Dendritic cell treated with granulocyte-macrophage colony-stimulating factor and Interleukin-4, amounts not matched to agents 40 ng/mL and 50 ng/mL, for 4 days (primary cell): ENCODE data around the gene THEMIS2.
A peak's percentile ranks its signal among the peaks of the same experiment; 100 is the strongest.
"Not testable (repeated sequence)": the region's sequence is repeated elsewhere in the genome, so short reads cannot be mapped to it uniquely, and the experiment has no call there.

Experiments
- H3K27ac Mint-ChIP-seq: one replicate; pipeline ENCODE4 v1.8.0; 2022; ENCODE audit warnings: mild to moderate bottlenecking, mixed read lengths
- H3K27me3 Mint-ChIP-seq: one replicate; pipeline ENCODE4 v1.8.0; 2022; ENCODE audit warnings: mild to moderate bottlenecking, mixed read lengths
- H3K36me3 Mint-ChIP-seq: one replicate; pipeline ENCODE4 v1.8.0; 2022; ENCODE audit warnings: low read depth, mixed read lengths
- H3K4me1 Mint-ChIP-seq: one replicate; pipeline ENCODE4 v1.8.0; 2022; ENCODE audit warnings: low read depth, mixed read lengths
- H3K4me3 Mint-ChIP-seq: one replicate; pipeline ENCODE4 v1.8.0; 2022; ENCODE audit warnings: mild to moderate bottlenecking, moderate library complexity, mixed read lengths
- H3K9me3 Mint-ChIP-seq: one replicate; pipeline ENCODE4 v1.8.0; 2022; ENCODE audit warnings: mixed read lengths
- intact Hi-C: fragments of 100-400 bp; cut with micrococcal nuclease; formaldehyde crosslinking; loops from one replicate; pipeline ENCODE4 v1.15.0; 2022

The THEMIS2 gene

DNA sequence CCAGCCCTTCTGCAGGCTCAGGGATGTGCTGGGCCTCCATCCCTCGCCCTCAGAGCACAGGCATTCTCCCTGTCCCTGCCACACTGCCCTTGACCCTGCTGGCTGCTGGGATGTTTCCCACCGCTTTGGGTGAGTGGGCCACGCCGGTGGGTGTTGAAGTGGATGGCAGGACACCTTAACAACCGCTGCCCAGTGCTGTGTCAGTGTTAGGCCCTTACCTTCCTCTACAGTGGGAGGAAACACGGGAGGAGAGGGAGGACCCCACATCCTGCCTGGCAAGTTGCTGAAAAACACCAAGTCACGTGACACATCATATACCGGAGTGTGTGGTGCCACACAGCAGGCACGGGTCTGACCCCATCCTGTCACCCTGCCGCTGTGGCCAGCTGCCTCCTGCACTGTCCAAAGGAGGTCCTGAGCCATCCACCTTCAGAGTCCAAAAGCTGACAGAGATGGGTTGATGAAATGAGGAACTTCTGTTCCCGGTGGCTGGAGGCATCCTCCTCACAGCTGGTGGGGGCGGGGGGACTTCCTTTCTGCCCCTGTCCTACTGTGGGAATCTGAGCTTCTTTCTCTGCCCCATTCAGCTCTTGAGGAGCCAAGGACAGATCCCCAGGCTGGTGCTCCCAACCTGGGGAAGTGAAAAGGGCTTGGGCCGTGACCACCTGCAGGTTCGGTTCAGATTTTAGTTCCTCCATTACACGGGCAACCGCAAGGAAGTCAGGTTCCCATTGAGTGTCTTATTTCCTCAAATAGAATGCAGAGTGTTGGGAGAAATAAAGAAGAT, 3.2 kb upstream of the THEMIS2 start:
- peak overlapping the region; percentile 4 for H3K4me3 Mint-ChIP-seq
- no peaks in the 10 kb centered on the region for H3K27me3 Mint-ChIP-seq
- H3K4me1 Mint-ChIP-seq = peaks cover 57% of the 10 kb centered on the region
- peaks cover 18% of the 10 kb centered on the region for H3K36me3 Mint-ChIP-seq
- H3K27ac Mint-ChIP-seq = peak overlapping the region; percentile 73
- intact Hi-C loops = loop anchor here (10.0 kb wide), 1 partner anchor 306 kb away; the partner anchor contains the start of gene PTAFR
- H3K9me3 Mint-ChIP-seq = no peaks in the 10 kb centered on the region

DNA sequence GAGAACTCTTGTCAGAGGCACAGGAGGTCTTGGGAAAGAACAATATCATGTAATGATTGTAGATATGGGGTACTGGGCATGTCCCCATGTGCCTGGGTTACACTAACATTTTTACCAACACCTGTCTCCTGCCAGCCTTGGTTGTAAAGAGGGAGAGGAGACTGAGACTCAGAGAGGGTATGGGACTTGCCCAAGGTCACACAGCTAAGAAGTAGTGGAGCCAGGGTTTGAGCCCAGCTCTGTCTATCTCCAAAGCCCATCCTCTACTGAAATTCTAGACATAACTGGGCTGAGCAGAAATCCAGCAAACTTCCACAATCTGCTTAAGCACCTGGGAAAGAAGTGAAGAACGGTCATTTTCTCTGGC, 2.6 kb upstream of the THEMIS2 start:
- no peaks in the 10 kb centered on the region for H3K9me3 Mint-ChIP-seq
- peaks cover 20% of the 10 kb centered on the region for H3K36me3 Mint-ChIP-seq
- no peak overlapping the region for H3K4me3 Mint-ChIP-seq
- peaks cover 56% of the 10 kb centered on the region for H3K4me1 Mint-ChIP-seq
- H3K27me3 Mint-ChIP-seq = no peaks in the 10 kb centered on the region
- H3K27ac Mint-ChIP-seq = peak overlapping the region; percentile 73
- intact Hi-C loops = loop anchor here (10.0 kb wide), 1 partner anchor 305 kb away; the partner anchor contains the start of gene PTAFR

DNA sequence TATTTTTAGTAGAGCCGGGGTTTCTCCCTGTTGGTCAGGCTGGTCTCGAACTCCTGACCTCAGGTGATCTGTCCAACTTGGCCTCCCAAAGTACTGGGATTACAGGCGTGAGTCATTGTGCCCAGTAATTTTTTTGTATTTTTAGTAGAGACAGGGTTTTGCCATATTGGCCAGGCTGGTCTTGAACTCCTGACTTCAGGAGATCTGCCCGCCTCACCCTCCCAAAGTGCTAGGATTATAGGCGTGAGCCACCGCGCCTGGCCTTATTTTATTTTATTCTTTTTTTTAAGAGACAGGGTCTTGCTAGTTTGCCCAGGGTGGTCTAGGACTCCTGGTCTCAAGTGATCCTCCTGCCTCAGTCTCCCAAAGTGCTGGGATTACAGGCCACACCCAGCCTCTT, 1.3 kb upstream of the THEMIS2 start:
- H3K27me3 Mint-ChIP-seq, H3K4me3 Mint-ChIP-seq, intact Hi-C loops, H3K9me3 Mint-ChIP-seq: not testable (repeated sequence)
- Mint-ChIP-seq H3K27ac (peak overlapping the region; percentile 84), H3K36me3 (peaks cover 34% of the 10 kb centered on the region), H3K4me1 (peaks cover 57% of the 10 kb centered on the region)

DNA sequence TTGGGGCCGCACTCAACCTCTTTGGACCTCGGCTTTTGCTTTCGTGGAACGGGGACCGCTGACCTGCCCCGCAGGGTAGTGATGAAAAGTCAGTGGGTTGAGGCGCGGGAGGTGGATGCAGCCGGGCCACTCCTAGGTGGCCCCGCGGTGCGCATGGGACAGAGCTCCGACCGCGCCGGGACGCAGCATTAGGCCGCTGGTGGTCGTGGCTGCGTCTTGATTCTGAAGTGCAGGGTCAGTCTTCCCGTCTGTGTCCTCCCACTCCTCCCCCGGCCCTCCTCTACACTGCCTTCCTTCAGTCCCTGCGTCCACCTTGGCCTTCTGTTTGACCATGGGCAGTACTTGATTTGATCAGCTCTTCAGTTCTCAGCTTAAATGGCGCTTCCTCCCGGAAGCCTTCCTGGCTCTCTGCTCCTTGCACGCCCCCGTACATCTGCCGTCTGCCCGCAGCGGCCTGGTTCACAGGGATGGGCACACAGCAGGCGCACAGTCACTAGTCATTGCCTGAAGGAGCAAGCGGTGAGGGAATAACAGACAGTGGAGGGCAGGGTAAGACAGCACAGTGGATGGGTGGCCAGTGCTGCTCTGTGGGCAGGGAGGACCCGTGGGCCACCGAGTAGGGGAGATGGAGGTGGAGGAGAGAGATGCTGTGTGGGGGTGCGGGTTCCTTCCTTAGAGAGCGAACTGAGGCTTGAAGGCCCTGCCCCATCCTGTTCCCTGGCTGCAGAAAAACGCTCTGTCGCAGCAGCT, 633 bp downstream of the THEMIS2 start:
- Mint-ChIP-seq H3K27me3 (no peaks in the 10 kb centered on the region), H3K27ac (peak overlapping the region; percentile 84), H3K36me3 (peaks cover 53% of the 10 kb centered on the region), H3K4me1 (peaks cover 65% of the 10 kb centered on the region), H3K4me3 (peak overlapping the region; percentile 85), H3K9me3 (no peaks in the 10 kb centered on the region)
- intact Hi-C loops = loop anchor here (2.0 kb wide), 1 partner anchor 14 kb away; no protein-coding TSS in a partner anchor

DNA sequence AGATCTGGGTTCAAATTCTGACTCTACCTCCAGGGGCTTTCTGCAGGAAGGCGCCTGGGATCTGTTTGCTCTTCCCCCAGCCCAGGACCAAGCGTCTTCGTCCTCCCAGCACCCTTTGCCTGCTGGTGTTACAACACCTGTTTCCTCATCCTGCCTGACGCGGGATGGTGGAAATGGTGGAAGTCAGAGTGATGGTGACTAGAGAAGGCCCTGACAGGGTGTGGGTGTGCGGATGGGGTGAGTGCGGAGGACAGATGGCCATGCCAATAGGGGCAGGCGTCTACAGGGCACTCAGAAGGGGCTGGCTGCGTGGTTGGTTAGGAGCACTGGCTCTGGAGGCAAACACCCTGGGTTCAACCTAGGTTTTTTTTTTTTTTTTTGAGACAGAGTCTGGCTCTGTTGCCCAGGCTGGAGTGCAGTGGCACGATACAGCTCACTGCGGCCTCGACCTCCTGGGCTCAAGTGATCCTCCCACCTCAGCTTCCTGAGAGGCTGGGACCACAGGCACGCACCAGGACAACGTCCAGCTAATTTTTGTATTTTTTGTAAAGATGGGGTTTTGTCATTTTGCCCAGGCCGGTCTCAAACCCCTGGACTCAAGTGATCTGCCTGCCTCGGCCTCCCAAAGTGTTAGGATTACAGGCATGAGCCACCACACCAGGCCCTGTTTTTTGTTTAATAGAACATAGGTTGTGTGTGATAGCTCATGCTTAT, 1.5 kb downstream of the THEMIS2 start:
- intact Hi-C loops = loop anchor here (2.0 kb wide), 1 partner anchor 15 kb away; no protein-coding TSS in a partner anchor
- peaks cover 65% of the 10 kb centered on the region for H3K4me1 Mint-ChIP-seq
- peak overlapping the region; percentile 84 for H3K27ac Mint-ChIP-seq
- H3K4me3 Mint-ChIP-seq = peak overlapping the region; percentile 85
- H3K9me3 Mint-ChIP-seq = no peaks in the 10 kb centered on the region
- no peaks in the 10 kb centered on the region for H3K27me3 Mint-ChIP-seq
- peaks cover 61% of the 10 kb centered on the region for H3K36me3 Mint-ChIP-seq

DNA sequence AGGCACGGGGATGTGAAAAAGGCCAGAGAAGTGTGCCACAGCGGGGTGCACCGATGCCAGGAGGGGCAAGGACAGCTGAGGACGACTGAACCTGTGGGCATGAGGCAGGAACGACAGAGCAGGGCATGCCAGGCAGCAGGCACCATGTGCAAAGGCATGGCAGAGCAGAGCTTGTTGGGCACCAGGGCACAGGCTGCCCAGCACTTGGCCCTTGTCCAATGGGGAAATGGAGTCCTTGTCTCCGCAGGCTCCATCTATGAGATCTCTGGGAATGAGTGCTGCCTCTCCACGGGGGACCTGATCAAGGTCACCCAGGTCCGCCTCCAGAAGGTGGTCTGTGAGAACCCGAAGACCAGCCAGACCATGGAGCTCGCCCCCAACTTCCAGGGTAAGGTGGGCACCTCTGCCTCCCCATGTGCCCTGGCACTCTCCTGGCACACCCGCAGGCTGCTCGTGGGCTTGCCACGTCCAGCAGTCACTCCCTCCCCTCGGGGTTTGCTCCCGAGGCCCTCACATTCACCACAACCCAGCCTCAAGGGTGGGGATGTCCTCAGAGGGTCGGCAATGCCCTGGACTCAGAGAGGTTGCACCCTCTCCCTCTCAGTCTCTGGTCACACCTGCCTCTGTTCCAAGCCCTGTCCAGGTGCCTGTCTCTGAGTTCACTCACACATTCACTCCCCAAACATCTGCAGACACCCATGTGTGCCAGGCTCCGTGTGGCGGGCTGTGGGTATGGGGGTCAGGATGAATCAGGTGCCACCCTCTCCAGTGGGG, 4.2 kb downstream of the THEMIS2 start:
- H3K4me1 Mint-ChIP-seq = peaks cover 73% of the 10 kb centered on the region
- H3K36me3 Mint-ChIP-seq = peaks cover 88% of the 10 kb centered on the region
- peak overlapping the region; percentile 84 for H3K27ac Mint-ChIP-seq

DNA sequence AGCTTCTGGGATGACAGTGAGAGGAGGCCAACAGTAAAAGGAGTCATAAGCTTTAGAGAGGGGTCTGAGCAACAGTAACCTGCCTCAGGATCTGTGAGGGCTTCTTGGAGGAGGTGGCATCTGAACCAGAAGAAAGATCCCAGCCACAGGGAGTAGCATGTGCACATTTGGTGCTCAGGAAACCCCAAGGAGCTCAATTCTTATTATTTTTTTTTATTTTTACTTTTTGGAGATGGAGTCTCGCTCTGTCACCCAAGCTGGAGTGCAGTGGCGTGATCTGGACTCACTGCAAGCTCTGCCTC, 4.7 kb downstream of the THEMIS2 start:
- Mint-ChIP-seq H3K27me3 (no peaks in the 10 kb centered on the region), H3K4me1 (peaks cover 74% of the 10 kb centered on the region), H3K4me3 (no peak overlapping the region), H3K9me3 (no peaks in the 10 kb centered on the region), H3K27ac (peak overlapping the region; percentile 84), H3K36me3 (peaks cover 94% of the 10 kb centered on the region)
- intact Hi-C loops = no loop called here

More for the DNA sequence above, 4.2 kb downstream of the THEMIS2 start:
- no peaks in the 10 kb centered on the region for H3K9me3 Mint-ChIP-seq
- peak overlapping the region; percentile 27 for H3K4me3 Mint-ChIP-seq
- H3K27me3 Mint-ChIP-seq = no peaks in the 10 kb centered on the region
- intact Hi-C loops = no loop called here

DNA sequence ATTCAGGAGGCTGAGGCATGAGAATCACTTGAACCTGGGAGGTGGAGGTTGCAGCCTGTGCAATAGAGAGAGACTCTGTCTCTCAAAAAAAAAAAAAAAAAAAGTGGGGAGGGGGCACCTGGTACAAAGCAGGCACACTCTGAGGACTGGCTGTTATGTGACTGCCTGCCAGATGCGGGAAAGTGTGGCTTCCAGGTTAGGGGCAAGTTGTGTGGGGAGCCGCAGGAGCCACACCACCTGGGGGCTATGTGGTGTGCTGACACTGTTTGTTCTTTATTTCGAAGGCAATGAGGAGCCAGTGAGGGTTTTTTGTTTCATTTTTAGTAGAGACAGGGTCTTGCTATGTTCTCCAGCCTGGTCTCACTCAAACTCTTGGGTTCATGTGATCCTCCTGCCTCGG, 5.7 kb downstream of the THEMIS2 start:
- intact Hi-C loops = no loop called here
- Mint-ChIP-seq H3K27me3 (no peaks in the 10 kb centered on the region), H3K4me1 (peaks cover 84% of the 10 kb centered on the region), H3K27ac (peak overlapping the region; percentile 84), H3K4me3 (no peak overlapping the region), H3K36me3 (peaks cover 94% of the 10 kb centered on the region), H3K9me3 (no peaks in the 10 kb centered on the region)

DNA sequence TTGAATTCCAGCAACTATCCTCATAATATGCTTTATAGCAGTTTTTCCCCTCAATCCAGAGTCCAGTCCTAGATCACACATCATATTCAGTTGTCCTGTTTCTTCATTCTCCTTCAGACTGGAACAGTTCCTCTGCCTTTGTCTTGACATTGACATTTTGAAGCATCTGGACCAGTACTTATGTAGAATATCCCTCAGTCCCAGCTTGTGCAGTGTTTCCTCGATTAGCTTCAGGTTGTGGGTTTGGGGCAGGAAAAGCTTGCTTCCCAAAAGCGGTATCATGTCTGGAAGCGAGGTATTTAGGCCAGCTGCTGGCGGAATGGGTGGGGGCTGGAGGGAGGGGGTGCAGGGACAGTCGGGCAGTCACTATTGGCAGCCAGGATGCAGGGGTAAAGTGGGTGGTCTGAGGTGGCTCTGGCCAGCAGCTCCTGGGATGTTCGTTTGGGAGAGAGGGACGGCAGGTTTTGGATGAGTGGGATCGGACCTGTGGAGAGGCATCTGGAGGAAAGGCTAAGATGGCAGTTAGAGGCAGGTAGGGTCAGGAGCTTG, 6.5 kb downstream of the THEMIS2 start:
- H3K27me3 Mint-ChIP-seq = no peaks in the 10 kb centered on the region
- H3K9me3 Mint-ChIP-seq = no peaks in the 10 kb centered on the region
- H3K27ac Mint-ChIP-seq = peak overlapping the region; percentile 84
- intact Hi-C loops = no loop called here
- H3K36me3 Mint-ChIP-seq = peaks cover 94% of the 10 kb centered on the region
- peak overlapping the region; percentile 30 for H3K4me3 Mint-ChIP-seq
- H3K4me1 Mint-ChIP-seq = peaks cover 87% of the 10 kb centered on the region

DNA sequence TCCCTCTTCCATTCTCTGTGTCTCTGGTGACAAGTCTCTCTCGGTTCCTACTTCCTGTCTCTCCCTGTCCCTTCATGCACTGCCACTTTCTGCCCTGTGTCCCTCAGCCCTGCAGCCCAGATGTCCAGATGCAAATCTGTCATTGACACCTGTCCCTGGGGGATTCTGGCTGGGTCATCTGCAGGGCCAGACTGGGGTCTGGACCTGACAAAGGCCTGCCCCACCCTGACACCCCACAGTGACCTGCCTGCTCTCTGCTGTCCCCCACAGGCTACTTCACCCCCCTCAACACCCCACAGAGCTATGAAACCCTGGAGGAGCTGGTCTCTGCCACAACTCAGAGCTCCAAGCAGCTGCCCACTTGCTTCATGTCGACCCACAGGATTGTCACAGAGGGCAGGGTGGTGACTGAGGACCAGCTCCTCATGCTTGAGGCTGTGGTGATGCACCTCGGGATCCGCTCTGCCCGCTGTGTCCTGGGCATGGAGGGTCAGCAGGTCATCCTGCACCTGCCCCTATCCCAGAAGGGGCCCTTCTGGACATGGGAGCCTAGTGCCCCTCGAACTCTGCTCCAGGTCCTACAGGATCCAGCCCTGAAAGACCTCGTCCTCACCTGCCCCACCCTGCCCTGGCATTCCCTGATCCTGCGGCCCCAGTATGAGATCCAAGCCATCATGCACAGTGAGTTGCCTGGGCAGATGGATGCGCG, 7.2 kb downstream of the THEMIS2 start:
- peak overlapping the region; percentile 30 for H3K4me3 Mint-ChIP-seq
- peaks cover 100% of the 10 kb centered on the region for H3K36me3 Mint-ChIP-seq
- H3K27ac Mint-ChIP-seq = peak overlapping the region; percentile 84

DNA sequence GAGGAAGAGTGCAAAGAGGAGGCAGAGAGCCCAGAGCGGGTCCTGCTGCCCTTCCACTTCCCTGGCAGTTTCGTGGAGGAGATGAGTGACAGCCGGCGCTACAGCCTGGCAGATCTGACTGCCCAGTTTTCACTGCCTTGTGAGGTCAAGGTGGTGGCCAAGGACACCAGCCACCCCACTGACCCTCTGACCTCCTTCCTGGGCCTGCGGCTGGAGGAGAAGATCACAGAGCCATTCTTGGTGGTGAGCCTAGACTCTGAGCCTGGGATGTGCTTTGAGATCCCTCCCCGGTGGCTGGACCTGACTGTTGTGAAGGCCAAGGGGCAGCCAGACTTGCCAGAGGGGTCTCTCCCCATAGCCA, 10.2 kb downstream of the THEMIS2 start:
- Mint-ChIP-seq H3K4me3 (peak overlapping the region; percentile 44), H3K27me3 (no peaks in the 10 kb centered on the region), H3K27ac (peak overlapping the region; percentile 59), H3K36me3 (peaks cover 100% of the 10 kb centered on the region), H3K4me1 (peaks cover 92% of the 10 kb centered on the region), H3K9me3 (no peaks in the 10 kb centered on the region)
- intact Hi-C loops = no loop called here

More for the DNA sequence above, 7.2 kb downstream of the THEMIS2 start:
- intact Hi-C loops = no loop called here
- H3K4me1 Mint-ChIP-seq = peaks cover 91% of the 10 kb centered on the region
- H3K9me3 Mint-ChIP-seq = no peaks in the 10 kb centered on the region
- no peaks in the 10 kb centered on the region for H3K27me3 Mint-ChIP-seq

DNA sequence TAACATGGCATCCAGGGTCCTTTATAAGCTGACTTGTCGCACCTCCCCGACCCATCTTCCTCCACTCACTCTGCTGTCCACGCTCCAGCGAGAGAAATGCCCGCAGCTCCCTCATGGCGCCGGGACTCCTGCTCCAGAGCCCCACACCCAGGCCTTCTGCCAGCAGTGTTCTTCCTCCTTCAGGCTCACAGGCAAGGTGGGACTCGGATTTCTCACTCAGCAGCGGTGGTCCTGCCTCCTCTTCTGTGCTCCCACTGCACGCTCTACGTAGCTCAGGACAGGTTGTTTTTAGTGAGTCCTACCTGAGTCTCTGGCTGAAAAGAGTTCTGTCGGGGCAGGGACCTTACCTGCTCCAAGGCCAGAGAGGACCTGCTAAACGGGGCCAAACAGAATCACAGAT, 11.2 kb downstream of the THEMIS2 start:
- Mint-ChIP-seq H3K27me3 (no peaks in the 10 kb centered on the region), H3K36me3 (peaks cover 99% of the 10 kb centered on the region), H3K4me1 (peaks cover 86% of the 10 kb centered on the region), H3K9me3 (no peaks in the 10 kb centered on the region), H3K4me3 (peak overlapping the region; percentile 43), H3K27ac (peak overlapping the region; percentile 95)
- intact Hi-C loops = no loop called here
